Measurements from ENCODE around the gene ANXA11.

ANXA11 gene

DNA sequence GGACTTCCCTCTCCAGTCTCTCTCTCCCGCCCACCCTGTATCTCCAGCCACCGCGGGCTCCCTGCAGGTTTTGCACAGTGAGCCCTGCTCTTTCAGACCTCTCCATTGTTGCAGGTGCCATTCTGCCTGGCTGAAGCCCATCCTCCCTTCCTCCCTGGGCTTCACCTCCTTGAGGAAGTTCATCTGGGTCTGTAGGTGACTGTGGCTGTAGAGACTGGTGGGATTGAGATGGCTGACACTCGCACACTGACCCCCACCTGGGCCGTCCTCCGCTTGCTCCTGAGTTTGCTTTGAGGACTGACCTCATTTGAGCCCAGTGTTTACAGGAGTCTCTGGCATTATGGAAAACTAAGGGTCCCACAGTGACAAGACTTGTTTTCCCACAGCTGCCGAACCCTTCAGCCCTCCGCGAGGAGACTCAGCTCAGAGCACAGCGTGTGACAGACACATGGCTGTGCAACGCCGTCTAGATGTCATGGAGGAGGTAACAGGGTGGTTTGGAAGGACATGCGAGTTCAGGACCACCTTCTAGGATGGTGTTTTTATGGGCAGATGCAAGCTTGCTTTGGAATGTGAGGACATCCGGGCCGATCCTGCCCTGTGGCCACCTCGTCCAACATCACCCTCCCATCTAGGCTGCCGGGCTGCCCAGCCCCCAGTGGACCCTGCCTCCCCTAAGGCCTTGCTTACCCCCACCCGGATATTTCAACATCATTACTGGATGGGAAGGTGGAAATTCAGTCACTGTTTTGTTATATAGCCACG, 63.5 kb downstream of the ANXA11 start:
- Histone ChIP-seq H3K79me1 (replicated peaks; ENCODE audit: low read length, poor library complexity, severe bottlenecking) (no peaks in the 10 kb centered on the region), H3K18ac (ENCODE audit: low read depth in 1 of 2, low read length in 2 of 2) (no peak overlapping the region), H2BK12ac (ENCODE audit: low read length in 2 of 2) (no peak overlapping the region), H3K9me3 (ENCODE audit: control insufficient read depth, low read length) (no peaks in the 10 kb centered on the region), H3K4ac (ENCODE audit: low read depth in 1 of 2, low read length in 2 of 2) (no peak overlapping the region), H3K4me2 (ENCODE audit: low read length, poor library complexity, severe bottlenecking) (no peak overlapping the region), H2AK5ac (ENCODE audit: low read length, severe bottlenecking) (no peak overlapping the region), H3K14ac (ENCODE audit: low read length in 2 of 2) (no peak overlapping the region), H2BK120ac (ENCODE audit: low read depth, low read length) (no peak overlapping the region), H4K91ac (ENCODE audit: low read length) (no peak overlapping the region), H3K36me3 (ENCODE audit: control insufficient read depth in 1 of 2, insufficient read depth in 2 of 2, low read depth in 1 of 2, low read length in 2 of 2) (peaks cover 0 to 28% of the 10 kb centered on the region in 2 experiments), H3K27ac (ENCODE audit: low read length, poor library complexity, severe bottlenecking) (no peak overlapping the region), H2BK5ac (ENCODE audit: low read depth, low read length, poor library complexity, severe bottlenecking) (no peak overlapping the region), H3K4me1 (ENCODE audit: control insufficient read depth, insufficient read depth, low read depth, low read length) (peaks cover 4% of the 10 kb centered on the region), H3K9ac (ENCODE audit: low read length) (peak overlapping the region; percentile 59), H3K27me3 (ENCODE audit: control insufficient read depth in 1 of 2, insufficient read depth in 1 of 2, low read length in 2 of 2) (no peaks in the 10 kb centered on the region), H3K4me3 (ENCODE audit: insufficient read depth in 1 of 2, low read depth in 1 of 2, low read length in 2 of 2) (no peak overlapping the region), H4K8ac (ENCODE audit: low read length) (no peak overlapping the region), H2AFZ (ENCODE audit: low read depth, low read length) (no peak overlapping the region), H3K23ac (ENCODE audit: low read length in 2 of 2) (no peak overlapping the region), H2BK15ac (ENCODE audit: low read depth, poor library complexity, severe bottlenecking) (no peak overlapping the region)
- 89% methylated on average over 15 of the region's 19 CpGs for WGBS
- DNase-seq, result no peak

DNA sequence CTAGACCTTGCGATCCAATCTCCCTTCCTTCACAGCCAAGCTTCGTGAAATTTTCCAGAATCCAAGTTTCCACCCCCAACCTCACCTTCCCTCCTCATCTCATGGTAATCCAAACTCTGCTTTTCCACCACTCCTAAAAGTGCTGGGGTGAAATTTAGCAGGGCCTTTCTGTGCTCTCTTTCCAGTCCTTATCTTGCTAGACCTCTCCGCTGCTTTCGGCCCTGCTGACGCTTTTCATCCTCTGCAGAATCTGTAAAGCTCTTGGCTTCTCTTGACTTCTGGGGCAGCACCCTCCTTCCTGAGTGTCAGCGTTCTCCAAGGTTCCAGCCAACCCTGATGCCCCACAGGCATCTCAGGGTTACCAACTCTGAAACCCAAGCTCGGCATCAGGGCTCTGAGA, 65.1 kb downstream of the ANXA11 start:
- Histone ChIP-seq H3K9me3 (ENCODE audit: control insufficient read depth, low read length) (no peaks in the 10 kb centered on the region), H2BK12ac (ENCODE audit: low read length in 2 of 2) (no peak overlapping the region), H3K4ac (ENCODE audit: low read depth in 1 of 2, low read length in 2 of 2) (no peak overlapping the region), H3K27ac (ENCODE audit: low read length, poor library complexity, severe bottlenecking) (no peak overlapping the region), H2BK5ac (ENCODE audit: low read depth, low read length, poor library complexity, severe bottlenecking) (no peak overlapping the region), H3K23ac (ENCODE audit: low read length in 2 of 2) (no peak overlapping the region), H3K4me1 (ENCODE audit: control insufficient read depth, insufficient read depth, low read depth, low read length) (peaks cover 6% of the 10 kb centered on the region), H2BK15ac (ENCODE audit: low read depth, poor library complexity, severe bottlenecking) (no peak overlapping the region), H2AFZ (ENCODE audit: low read depth, low read length) (no peak overlapping the region), H3K36me3 (ENCODE audit: control insufficient read depth in 1 of 2, insufficient read depth in 2 of 2, low read depth in 1 of 2, low read length in 2 of 2) (peaks cover 0 to 26% of the 10 kb centered on the region in 2 experiments), H3K9ac (ENCODE audit: low read length) (no peak overlapping the region), H3K14ac (ENCODE audit: low read length in 2 of 2) (no peak overlapping the region), H3K4me2 (ENCODE audit: low read length, poor library complexity, severe bottlenecking) (no peak overlapping the region), H2AK5ac (ENCODE audit: low read length, severe bottlenecking) (no peak overlapping the region), H3K4me3 (ENCODE audit: insufficient read depth in 1 of 2, low read depth in 1 of 2, low read length in 2 of 2) (no peak overlapping the region), H3K18ac (ENCODE audit: low read depth in 1 of 2, low read length in 2 of 2) (no peak overlapping the region), H3K79me1 (replicated peaks; ENCODE audit: low read length, poor library complexity, severe bottlenecking) (no peaks in the 10 kb centered on the region), H4K91ac (ENCODE audit: low read length) (no peak overlapping the region), H4K8ac (ENCODE audit: low read length) (no peak overlapping the region), H3K27me3 (ENCODE audit: control insufficient read depth in 1 of 2, insufficient read depth in 1 of 2, low read length in 2 of 2) (no peaks in the 10 kb centered on the region), H2BK120ac (ENCODE audit: low read depth, low read length) (no peak overlapping the region)
- no peak for DNase-seq
- WGBS, result 97% methylated on average over 7 of the region's 7 CpGs

DNA sequence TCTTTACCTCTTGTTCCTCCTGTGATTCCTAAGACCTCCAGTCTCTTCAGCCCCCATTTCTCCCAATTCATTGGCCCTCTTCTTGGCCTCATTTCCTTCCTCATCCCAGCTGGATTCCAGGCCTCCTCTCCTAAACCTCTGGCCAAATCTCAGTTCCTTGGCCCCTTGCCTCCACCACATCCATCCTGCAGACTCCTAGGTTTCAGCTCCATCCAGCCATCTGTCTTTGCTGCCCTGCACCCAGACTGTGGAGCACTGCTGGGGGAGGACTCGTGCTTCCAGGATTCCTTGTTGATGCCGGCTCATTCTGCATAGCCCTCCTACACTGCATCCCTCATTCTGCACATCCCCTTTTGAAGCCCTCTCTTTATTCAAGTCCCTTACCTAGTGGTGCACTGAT, 66.1 kb downstream of the ANXA11 start:
- Histone ChIP-seq H3K27ac (ENCODE audit: low read length, poor library complexity, severe bottlenecking) (no peak overlapping the region), H3K4me2 (ENCODE audit: low read length, poor library complexity, severe bottlenecking) (no peak overlapping the region), H3K4me1 (ENCODE audit: control insufficient read depth, insufficient read depth, low read depth, low read length) (peaks cover 4% of the 10 kb centered on the region), H3K36me3 (ENCODE audit: control insufficient read depth in 1 of 2, insufficient read depth in 2 of 2, low read depth in 1 of 2, low read length in 2 of 2) (peaks cover 0 to 26% of the 10 kb centered on the region in 2 experiments), H2BK12ac (ENCODE audit: low read length in 2 of 2) (no peak overlapping the region), H4K91ac (ENCODE audit: low read length) (no peak overlapping the region), H3K18ac (ENCODE audit: low read depth in 1 of 2, low read length in 2 of 2) (no peak overlapping the region), H2AFZ (ENCODE audit: low read depth, low read length) (no peak overlapping the region), H3K9me3 (ENCODE audit: control insufficient read depth, low read length) (no peaks in the 10 kb centered on the region), H2BK15ac (ENCODE audit: low read depth, poor library complexity, severe bottlenecking) (no peak overlapping the region), H3K4ac (ENCODE audit: low read depth in 1 of 2, low read length in 2 of 2) (no peak overlapping the region), H2BK5ac (ENCODE audit: low read depth, low read length, poor library complexity, severe bottlenecking) (no peak overlapping the region), H3K23ac (ENCODE audit: low read length in 2 of 2) (no peak overlapping the region), H2BK120ac (ENCODE audit: low read depth, low read length) (no peak overlapping the region), H3K27me3 (ENCODE audit: control insufficient read depth in 1 of 2, insufficient read depth in 1 of 2, low read length in 2 of 2) (no peaks in the 10 kb centered on the region), H3K14ac (ENCODE audit: low read length in 2 of 2) (no peak overlapping the region), H2AK5ac (ENCODE audit: low read length, severe bottlenecking) (no peak overlapping the region), H3K79me1 (replicated peaks; ENCODE audit: low read length, poor library complexity, severe bottlenecking) (no peaks in the 10 kb centered on the region), H3K4me3 (ENCODE audit: insufficient read depth in 1 of 2, low read depth in 1 of 2, low read length in 2 of 2) (no peak overlapping the region), H3K9ac (ENCODE audit: low read length) (no peak overlapping the region), H4K8ac (ENCODE audit: low read length) (no peak overlapping the region)
- no peak for DNase-seq
- WGBS, result 97% methylated on average over 2 of the region's 2 CpGs

DNA sequence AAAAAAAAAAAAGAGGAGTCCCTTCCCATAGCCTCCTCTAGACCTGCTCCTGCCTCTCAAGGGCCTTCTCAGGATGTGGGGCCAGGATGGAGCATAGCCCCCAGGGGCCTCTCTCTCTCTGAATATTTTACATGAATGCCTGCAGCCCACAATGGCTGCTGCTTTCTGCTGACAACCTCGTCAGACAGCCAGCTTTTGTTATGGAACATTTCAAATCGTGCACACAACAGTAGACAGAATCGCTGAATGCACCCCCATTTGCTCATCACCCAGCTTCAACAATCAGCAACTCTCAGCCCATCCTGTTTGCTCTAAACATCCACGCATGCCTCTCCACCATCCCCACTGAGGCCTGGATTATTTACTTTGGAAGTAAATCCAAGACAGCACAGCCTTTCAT, 67.4 kb downstream of the ANXA11 start:
- no peak overlapping the region for H3K14ac ChIP-seq (ENCODE audit: low read length in 2 of 2)
- H4K8ac ChIP-seq (ENCODE audit: low read length), result no peak overlapping the region

More for the DNA sequence above, 67.4 kb downstream of the ANXA11 start:
- no peak overlapping the region for H3K4me3 ChIP-seq (ENCODE audit: insufficient read depth in 1 of 2, low read depth in 1 of 2, low read length in 2 of 2)
- H3K79me1 ChIP-seq (replicated peaks; ENCODE audit: low read length, poor library complexity, severe bottlenecking), result no peaks in the 10 kb centered on the region
- H3K23ac ChIP-seq (ENCODE audit: low read length in 2 of 2), result no peak overlapping the region
- H2BK5ac ChIP-seq (ENCODE audit: low read depth, low read length, poor library complexity, severe bottlenecking), result no peak overlapping the region
- no peak overlapping the region for H2AK5ac ChIP-seq (ENCODE audit: low read length, severe bottlenecking)
- no peak overlapping the region for H3K4ac ChIP-seq (ENCODE audit: low read depth in 1 of 2, low read length in 2 of 2)
- no peaks in the 10 kb centered on the region for H3K9me3 ChIP-seq (ENCODE audit: control insufficient read depth, low read length)
- peak overlapping the region; percentile 92 for H3K9ac ChIP-seq (ENCODE audit: low read length)
- H2AFZ ChIP-seq (ENCODE audit: low read depth, low read length), result no peak overlapping the region
- 82% methylated on average over 4 of the region's 4 CpGs for WGBS
- no peak for DNase-seq
- no peak overlapping the region for H2BK120ac ChIP-seq (ENCODE audit: low read depth, low read length)
- peaks cover 0 to 4% of the 10 kb centered on the region in 2 experiments for H3K27me3 ChIP-seq (ENCODE audit: control insufficient read depth in 1 of 2, insufficient read depth in 1 of 2, low read length in 2 of 2)
- H3K4me1 ChIP-seq (ENCODE audit: control insufficient read depth, insufficient read depth, low read depth, low read length), result peaks cover 2% of the 10 kb centered on the region
- H3K4me2 ChIP-seq (ENCODE audit: low read length, poor library complexity, severe bottlenecking), result no peak overlapping the region
- no peak overlapping the region for H3K27ac ChIP-seq (ENCODE audit: low read length, poor library complexity, severe bottlenecking)
- no peak overlapping the region for H2BK15ac ChIP-seq (ENCODE audit: low read depth, poor library complexity, severe bottlenecking)
- H4K91ac ChIP-seq (ENCODE audit: low read length), result no peak overlapping the region
- H2BK12ac ChIP-seq (ENCODE audit: low read length in 2 of 2), result no peak overlapping the region
- no peak overlapping the region for H3K18ac ChIP-seq (ENCODE audit: low read depth in 1 of 2, low read length in 2 of 2)
- H3K36me3 ChIP-seq (ENCODE audit: control insufficient read depth in 1 of 2, insufficient read depth in 2 of 2, low read depth in 1 of 2, low read length in 2 of 2), result peaks cover 0 to 26% of the 10 kb centered on the region in 2 experiments

All from mesenchymal stem cell (in vitro differentiated cells and primary cell).